GM21367 (cell line): Measurements from ENCODE around the gene FCGR3A.
"Not testable (repeated sequence)": the region's sequence is repeated elsewhere in the genome, so short reads cannot be mapped to it uniquely, and the experiment has no call there.

Experiments used
- ATAC-seq: cut with Tn5 transposase; IDR thresholded peaks from one replicate; pipeline ENCODE4 v1.9.1; 2021; ENCODE audit not compliant: unreplicated experiment

FCGR3A gene

DNA sequence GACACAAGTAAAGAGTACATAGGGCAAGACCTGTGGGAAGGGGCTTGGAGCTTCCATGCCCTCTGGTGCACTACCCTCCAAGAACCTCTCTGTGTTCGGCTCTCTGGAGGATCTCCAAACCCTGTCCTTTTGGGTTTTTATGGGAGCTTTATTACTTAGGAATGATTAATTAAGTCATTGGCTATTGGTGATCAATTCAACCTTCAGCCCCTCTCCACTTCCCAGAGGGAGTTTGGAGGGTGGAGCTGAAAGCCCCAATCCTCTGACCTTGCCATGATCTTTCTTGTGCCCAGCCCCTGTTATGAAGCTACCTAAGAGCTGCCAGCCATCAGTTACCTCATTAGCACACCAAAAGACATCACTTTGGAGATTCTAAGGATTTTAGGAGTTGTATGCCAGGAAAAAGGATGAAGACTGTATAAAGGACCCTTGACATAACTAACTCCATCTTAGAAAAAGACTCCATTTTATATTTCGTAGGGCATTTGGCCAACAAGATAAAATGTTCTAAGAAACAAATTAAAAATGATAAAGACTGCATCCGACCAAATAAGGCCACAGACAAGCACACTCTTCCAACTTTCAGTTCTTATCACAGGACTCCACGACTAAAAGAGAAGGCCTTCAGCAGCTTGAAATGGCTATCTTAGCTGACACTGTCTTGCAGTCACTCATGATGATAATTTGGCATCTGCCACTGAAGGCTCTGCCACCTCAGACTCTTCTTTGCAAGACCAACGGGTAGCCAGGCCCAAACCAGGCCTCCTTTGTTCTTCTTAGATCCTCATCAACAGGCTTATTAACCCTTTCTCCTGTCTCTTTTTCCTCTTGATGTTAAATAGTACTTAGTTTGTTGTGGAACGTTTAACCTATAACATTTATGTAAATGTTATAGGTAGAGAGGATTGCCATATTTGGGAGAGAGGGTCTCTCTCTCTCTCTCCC, 8.2 kb upstream of the FCGR3A start:
- ATAC-seq = not testable (repeated sequence)

DNA sequence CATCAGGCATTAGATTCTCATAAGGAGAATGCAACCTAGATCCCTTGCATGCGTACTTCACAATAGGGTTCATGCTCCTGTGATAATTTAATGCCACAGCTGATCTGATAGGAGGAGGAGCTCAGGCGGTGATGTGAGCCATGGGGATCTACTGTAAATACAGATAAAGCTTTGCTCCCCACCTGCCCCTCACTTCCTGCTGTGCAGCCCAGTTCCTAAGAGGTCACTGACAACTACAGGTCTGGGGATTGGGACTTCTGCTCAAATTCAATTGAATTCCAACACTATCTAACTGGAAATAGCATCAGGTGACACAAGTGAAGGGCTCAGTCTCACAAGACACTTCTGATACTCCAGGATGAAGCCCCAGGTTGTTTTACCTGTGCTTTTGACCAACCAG, 7.4 kb upstream of the FCGR3A start:
- ATAC-seq = not testable (repeated sequence)

DNA sequence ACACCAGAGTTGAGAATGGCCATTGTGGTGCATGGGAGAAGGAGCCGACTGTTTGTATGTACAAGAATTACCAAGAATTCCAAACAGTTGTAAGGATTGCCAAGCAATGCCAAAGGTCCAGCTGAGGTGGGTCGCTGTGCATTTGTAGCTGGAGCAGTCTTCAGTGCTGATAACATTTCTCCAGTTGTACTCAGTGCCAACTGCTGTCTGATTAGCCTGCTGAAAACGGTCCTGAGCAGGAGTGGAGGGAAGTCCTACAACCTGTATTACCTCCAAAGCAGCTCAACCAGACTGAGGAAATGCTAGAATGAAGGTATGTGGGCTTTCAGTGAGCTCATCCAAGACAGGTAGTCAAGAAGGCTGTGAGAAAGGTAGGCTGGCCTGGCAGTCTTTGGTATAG, 6.5 kb upstream of the FCGR3A start:
- not testable (repeated sequence) for ATAC-seq

DNA sequence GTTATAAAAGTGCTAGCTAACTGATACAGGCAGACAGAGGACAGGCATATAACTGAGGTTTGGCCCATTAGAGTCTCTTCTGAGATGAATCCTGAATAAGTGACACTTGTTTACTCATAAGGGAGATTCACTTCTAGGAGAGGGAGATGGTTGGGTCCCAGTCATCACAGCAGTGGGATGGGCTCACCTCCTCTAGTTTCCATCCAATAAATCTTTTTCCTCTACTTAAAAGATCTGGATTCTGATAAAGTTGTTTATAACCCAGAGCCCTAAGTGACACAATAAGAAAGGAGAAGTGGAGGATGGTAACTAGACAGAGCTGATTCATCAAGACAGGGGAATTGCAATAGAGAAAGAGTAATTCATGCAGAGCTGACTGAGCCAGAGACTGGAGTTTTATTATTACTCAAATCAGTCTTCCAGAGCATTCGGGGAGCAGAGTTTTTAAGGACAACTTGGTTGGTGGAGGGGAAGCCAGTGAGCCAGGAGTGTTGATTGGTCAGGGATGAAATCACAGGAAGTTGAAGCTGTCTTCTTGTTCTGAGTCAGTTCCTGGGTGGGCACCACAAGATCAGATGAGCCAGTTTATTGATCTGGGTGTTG, 5.3 kb upstream of the FCGR3A start:
- not testable (repeated sequence) for ATAC-seq

DNA sequence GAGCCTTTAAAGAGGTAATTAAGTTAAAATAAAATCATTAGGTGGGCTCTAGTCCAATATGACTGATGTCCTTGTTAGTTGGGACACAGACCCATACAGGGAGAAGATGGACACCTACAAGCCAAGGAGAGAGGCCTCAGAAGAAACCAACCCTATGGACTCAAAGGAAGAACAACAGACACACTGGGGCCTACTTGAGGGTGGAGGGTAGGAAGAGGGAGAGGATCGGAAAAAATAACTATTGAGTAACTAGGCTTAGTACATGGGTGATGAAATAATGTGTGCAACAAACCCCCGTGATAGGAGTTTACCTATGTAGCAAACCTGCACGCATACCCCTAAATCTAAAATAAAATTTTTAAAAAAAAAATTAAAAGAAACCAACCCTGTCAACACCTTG, 4.7 kb upstream of the FCGR3A start:
- ATAC-seq = not testable (repeated sequence)

DNA sequence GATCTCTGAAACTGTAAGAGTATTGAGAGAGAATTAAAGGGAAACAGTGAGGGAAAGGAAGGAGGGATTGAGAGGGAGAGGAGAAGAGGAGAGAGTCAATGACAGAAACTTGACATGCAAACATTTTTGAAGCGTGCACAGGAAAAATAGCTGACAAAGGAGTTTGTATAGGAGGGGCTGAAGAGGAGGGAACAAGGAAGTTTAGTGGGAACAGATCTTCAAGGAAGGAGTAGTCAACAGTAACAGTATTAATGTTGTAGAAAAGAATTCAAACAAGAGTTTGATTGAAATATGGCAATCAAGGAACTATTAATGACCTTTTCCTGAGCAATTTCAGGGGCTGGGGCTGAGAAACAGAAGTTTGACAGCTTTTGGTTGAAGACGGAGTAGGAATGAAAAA, 4.0 kb upstream of the FCGR3A start:
- not testable (repeated sequence) for ATAC-seq

DNA sequence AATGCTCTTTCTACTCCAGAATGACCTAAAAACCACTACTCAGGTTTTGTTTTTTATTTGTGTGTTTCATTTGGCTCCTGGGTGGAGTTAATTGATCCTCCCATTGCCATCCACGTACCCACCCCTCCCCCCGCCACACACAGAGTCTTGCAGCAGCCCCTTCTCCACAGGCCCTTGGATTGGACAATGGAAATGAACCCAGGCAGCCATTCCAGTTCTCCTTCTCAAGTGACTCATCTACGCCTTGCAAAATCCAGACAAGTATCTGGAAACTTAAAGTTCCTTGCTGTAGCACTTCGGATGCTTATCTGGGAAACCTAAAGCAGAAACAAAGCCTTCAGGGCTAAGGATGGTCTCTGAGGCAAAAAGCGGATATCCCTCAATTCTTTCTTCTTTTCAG, 1.3 kb upstream of the FCGR3A start:
- ATAC-seq = not testable (repeated sequence)

DNA sequence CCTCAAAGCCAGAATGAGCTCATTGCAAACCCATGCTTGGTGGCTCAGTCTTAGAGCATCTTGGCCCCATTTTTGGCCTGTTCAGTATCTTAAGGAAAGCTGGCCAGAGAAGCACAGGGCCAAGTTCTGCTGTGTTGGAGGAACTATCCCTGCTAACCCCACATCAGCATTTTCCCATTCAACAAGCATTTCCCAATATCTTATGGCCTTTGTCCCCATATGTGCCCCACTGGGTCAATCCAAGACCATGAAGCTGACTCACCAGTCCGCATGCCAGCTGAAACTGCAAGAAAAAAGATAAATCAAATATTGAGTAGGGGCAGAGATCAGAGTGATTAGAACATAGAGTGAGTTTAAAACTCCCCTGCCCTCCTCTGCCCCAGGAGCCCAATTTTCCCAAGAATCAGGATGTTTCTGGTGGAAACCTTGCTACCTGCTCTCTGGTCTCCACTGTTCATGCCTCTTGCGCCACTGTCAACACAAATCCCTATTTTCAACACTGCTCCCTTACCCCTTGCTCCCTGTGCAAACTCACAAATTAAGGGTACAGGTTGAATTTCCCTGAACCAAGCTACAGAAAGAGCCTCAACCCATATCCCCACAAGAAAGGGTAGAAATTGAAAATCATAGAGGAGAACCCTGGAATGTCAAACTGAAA, 740 bp downstream of the FCGR3A start:
- ATAC-seq = not testable (repeated sequence)

DNA sequence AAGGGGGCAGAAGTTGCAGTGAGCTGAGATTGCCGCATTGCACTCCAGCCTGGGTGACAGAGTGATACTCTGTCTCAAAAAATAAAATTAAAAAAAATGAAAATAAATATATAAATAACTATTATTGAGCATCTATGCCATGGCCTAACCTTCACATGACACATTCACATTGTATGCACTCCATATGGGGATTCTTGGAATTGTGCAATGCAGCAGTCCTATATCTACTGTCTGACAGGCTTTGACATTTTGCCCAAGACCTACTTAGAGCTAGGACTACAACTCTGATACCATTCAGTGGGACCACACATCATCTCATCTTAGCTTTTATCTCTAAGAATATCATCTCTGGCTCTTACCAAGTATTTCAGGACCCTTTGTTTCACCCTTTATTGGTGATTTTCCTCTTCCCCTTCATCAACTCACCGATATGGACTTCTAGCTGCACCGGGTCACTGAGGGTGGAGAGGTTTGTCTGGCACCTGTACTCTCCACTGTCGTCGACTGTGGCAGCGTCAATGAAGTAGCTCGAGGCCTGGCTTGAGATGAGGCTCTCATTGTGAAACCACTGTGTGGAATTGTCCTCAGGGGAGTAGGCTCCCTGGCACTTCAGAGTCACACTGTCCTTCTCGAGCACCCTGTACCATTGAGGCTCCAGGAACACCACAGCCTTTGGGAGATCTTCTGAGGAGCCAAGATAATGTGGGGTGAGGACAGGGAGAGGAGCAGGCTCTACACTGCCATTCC, 1.4 kb downstream of the FCGR3A start:
- ATAC-seq = not testable (repeated sequence)

DNA sequence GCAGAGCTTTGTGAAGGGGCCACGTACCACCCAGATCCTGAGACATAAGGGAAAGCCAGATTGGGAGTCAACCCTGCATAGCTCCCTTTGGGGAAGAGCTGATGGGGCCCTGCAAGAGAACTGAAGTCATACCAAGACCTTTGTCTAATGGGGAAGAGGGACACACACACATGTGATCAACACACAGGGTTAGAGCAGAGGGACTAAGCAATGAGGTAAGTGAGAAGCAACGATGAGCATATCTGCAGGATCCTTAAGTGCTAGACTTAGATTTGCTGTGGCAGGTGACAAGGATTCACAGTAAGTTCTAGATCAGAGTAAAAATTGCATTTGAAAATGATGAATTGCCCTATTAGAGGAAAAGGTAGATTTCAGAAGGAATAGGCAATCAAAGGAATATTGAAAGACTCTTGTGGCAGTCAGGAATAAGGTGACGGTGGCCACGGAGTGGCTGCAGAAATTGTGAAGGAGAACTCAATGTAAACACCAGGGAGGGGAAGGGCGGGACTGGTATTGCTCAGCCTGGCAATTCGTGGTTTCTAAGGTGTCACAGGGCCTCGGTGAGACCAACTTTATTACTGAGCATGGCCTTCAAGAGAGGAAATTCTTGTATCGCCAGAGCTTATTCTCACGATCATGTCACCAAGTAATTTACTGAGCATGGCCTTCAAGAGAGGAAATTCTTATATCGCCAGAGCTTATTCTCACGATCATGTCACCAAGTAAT, 4.5 kb downstream of the FCGR3A start:
- ATAC-seq = not testable (repeated sequence)

DNA sequence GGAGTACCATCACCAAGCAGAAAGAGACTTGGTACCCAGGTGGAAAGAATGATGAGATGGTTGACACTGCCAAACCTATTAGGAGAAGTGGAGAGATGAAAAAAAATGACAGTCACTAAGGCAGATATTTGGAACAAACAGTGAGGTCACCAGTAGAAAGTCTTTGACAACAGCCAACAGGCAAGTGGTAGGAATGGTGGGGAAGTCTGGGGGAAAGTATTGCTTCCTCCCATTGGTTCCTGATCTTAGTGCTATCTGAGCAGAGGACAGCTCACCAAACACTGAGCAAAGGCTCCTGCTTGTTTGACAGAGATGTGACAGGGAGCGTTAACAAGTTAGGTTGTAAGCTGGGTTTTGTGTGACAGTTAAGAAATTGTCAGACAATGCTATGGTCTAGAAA, 6.5 kb downstream of the FCGR3A start:
- ATAC-seq = not testable (repeated sequence)

DNA sequence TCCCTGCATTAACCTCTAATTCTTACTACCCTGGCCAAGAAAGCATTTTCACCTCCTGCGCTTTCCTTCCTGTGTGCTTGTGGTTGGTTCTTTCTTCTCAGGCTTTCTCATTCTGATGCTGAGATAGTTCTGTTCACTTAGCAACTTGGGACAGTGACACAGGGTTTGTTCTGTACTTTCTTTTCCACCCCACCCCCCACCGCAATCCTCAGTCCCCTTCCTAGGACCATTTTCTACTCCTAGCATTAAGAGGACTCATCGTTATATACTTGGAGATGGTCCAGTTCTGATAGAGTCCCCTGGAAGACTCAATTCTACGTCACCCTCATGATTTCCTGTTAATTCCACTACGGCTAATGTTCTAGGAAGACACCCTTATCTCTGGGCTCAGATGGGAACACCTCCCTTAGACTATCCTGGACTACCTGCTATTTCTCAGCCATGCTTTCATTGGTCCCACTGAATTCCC, 7.5 kb downstream of the FCGR3A start:
- peak; percentile 49 for ATAC-seq

DNA sequence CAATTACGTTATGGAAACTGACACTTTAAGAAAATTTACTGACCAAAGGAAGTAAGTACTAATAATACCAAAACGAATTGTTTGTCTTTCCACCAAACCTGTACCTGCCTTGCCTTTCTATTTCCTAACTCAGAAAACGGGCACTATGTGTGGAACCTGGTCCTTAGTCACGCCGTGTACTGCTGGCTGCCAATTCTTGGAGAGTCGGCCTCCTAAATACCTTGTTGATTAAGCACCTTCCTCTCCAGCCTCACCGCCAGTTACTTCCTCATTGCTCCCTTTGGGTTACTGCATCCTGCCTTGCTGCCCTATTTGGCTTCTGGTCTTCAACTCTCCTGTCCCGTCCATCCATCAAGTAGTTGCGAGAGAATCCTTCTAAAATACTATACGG, 9.1 kb downstream of the FCGR3A start:
- ATAC-seq = not testable (repeated sequence)

DNA sequence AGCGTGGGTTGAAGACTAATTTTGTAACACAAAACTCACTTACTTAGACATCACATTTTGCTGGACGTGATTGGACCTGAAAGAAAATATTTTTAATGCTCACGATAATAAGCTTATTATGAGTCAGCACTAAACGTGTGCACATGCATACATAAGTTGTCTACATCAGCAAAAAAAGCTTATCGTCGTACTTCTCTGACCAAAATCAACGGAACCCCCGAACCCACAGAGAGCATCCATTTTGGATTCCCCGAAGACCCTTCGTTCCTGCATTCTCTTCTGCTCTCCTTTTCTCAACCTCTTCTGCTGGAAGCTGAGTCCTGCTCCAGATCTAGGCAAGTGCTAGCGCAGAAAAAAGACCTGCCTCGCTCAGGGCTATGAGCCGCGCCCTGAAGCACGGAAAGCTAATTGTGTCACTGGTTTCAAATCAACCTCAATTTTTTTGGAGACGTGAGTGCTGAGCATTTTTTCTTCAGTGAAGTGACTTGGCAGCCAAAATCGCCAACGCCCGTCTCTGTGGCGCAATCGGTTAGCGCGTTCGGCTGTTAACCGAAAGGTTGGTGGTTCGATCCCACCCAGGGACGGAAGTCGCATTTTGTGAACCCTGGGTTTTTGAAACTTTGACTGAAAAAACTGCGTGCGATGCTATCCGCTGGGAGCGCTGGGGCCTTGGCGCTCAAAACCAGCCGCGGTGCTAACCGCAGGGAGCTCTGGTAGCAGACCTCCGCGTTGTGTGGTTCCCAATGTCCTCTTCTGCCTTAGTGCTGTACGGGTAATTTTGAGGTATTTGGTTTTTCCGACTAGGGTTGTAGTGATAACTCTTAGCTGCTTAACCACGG, 9.7 kb downstream of the FCGR3A start:
- ATAC-seq = peak; percentile 45

DNA sequence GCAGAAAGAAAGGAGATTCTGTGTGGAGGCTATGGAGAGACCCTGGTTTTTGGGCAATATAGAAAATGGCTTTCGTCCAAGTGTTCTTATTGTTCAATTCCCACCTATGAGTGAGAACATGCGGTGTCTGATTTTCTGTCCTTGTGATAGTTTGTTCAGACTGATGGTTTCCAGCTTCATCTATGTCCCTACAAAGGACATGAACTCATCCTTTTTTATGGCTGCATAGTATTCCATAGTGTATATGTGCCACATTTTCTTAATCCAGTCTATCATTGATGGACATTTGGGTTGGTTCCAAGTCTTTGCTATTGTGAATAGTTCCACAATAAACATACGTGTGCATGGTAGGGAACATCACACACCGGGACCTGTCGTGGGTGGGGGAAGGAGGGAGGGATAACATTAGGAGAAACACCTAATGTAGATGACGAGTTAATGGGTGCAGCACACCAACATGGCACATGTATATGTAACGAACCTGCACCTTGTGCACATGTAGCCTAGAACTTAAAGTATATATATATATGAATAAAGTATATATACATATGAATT, 10.6 kb downstream of the FCGR3A start:
- ATAC-seq = not testable (repeated sequence)

DNA sequence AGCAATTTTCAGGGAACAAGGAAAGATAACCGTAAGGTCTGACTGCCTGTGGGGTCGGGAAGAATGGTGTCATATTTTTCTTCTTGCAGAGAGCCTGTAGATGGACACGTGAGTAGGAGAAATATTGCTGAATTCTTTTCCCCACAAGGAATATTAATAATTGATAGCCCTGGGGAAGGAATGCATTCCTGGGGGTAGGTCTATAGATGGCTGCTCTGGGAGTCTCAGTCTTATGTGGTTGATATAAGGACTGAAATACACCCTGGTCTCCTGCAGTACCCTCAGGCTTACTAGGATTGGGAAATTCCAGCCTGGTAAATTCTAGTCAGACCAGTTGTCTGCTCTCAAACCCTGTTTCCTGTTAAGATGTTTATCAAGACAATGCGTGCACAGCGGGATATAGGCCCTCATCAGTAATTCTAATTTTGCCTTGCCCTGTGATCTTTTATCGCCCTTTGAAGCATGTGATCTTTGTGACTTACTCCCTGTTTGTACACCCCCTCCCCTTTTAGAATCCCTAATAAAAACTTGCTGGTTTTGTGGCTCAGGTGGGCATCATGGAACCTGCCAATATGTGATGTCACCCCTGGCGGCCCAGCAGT, 12.4 kb downstream of the FCGR3A start:
- not testable (repeated sequence) for ATAC-seq

DNA sequence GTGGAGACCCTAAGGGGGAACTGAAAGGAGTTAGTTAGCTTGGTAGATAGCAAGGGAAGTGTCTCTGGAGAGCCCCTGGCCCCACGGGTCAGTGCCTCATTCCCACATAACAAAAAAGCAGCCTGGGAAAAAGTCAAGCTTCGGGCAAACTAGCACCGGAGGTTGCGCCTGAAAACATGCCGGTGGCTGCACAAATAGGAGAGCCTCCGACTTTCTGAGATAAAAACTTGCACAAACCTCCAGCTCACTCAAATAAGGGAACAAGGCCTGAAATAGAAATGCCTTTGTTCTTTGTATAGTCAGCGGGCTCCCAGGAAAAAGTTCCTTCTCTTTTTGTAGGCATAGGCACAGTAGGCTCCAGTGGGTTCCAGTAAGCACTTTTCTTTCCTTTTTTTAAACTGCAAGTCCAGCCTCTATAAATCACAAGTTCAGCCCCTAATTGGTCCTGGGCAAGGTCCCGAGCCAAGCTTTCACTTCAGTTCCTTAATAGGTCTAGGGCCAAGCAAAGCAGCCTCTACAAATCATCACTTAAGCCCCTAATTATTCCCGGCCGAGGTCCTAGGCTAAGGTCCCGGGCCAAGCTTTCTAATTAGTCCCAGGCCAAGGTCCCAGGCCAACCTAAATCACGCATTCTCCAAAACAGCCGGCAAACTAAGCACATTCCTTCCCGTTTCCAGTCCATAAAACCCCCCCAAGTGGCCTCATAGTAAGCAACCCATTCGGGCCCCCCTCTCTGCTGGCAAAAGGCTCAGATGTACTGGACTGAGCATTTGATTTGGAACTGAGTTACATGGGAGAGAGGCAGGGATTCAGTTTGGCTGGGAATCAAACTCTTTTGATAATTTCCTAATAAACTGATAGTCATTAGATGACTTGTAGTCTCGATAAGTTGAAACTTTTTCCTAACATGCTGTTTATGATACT, 16.7 kb downstream of the FCGR3A start:
- ATAC-seq = not testable (repeated sequence)
